ENCODE data around the gene SSR2.

- no peak for TF ChIP-seq EZH2 (IDR thresholded peaks at IDR 0.05)
- no peak for TF ChIP-seq POLR2AphosphoS5 (IDR thresholded peaks at IDR 0.05; ENCODE audit: borderline replicate concordance, low read depth, low read length)
Observed at GRCh38 chr1:156002188-156002911, 18.4 kb downstream of the SSR2 start.

Measured in SK-N-MC (cell line).